HEK293 (cell line): ENCODE results near the gene ANKRD28.

Source experiments
- CTCF ChIA-PET: fragments of 350-600 bp; formaldehyde crosslinking; extraction: SDS; loops from one replicate; lab custom pipeline; 2021; ENCODE audit warnings: antibody characterized with exemption; lab: Yijun Ruan, JAX
- POLR2A ChIA-PET: fragments of 300-600 bp; formaldehyde crosslinking; extraction: SDS; loops from one replicate; lab custom pipeline; 2020; ENCODE audit warnings: antibody characterized with exemption, inconsistent platforms; lab: Yijun Ruan, JAX
- H3K27ac ChIP-seq: fragments of 200-500 bp; sonication (Bioruptor generic); 2 replicates; pipeline ENCODE4 v1.5.1; 2014; ENCODE audit warnings: low read depth, low read length, control low read depth, inconsistent platforms; ENCODE audit errors: extremely low read depth
- H3K36me3 ChIP-seq, 2 experiments: fragments of 200-500 bp in 1 of 2; sonication (Bioruptor generic) in 1 of 2; 1 replicate in 1 of 2; 2 replicates in 1 of 2; pipeline ENCODE4 v1.5.1; 2014 to 2017; ENCODE audit warnings: inconsistent platforms in 2 of 2, low read length in 2 of 2; ENCODE audit not compliant: control insufficient read depth in 2 of 2, insufficient read depth in 1 of 2
- H3K4me1 ChIP-seq: fragments of 200-500 bp; sonication (Bioruptor generic); 2 replicates; pipeline ENCODE4 v1.5.1; 2014; ENCODE audit warnings: mild to moderate bottlenecking, low read length, inconsistent platforms; ENCODE audit not compliant: control insufficient read depth, insufficient read depth
- H3K4me3 ChIP-seq: 2 replicates; pipeline ENCODE4 v1.5.1; 2011; ENCODE audit warnings: low read depth, mild to moderate bottlenecking, control low read depth, low read length, moderate library complexity
- H3K9me3 ChIP-seq: fragments of 200-500 bp; sonication (Bioruptor generic); 2 replicates; pipeline ENCODE4 v1.5.1; 2014; ENCODE audit warnings: low read depth, low read length, inconsistent platforms; ENCODE audit not compliant: control insufficient read depth, insufficient read depth
- FEZF1 ChIP-seq: fragments of 450-650 bp; formaldehyde crosslinking; IDR thresholded peaks from 2 replicates; pipeline ENCODE4 v1.5.1; 2016; ENCODE audit warnings: missing biosample characterization, missing genetic modification characterization
- GFI1B ChIP-seq: fragments of 450-650 bp; formaldehyde crosslinking; IDR thresholded peaks from 2 replicates; pipeline ENCODE4 v1.5.1; 2016; ENCODE audit warnings: missing biosample characterization, missing genetic modification characterization
- GLI2 ChIP-seq: fragments of 450-650 bp; formaldehyde crosslinking; IDR thresholded peaks from 2 replicates; pipeline ENCODE4; 2017; ENCODE audit warnings: missing biosample characterization, missing genetic modification characterization, low read depth, borderline replicate concordance
- IKZF3 ChIP-seq: fragments of 450-650 bp; IDR thresholded peaks from 2 replicates; pipeline ENCODE4 v1.5.0; 2018; ENCODE audit warnings: missing biosample characterization, mild to moderate bottlenecking, missing genetic modification characterization, moderate library complexity
- KLF8 ChIP-seq: fragments of 450-650 bp; formaldehyde crosslinking; IDR thresholded peaks from 2 replicates; pipeline ENCODE4 v1.5.1; 2016; ENCODE audit warnings: missing biosample characterization, missing genetic modification characterization
- KLF9 ChIP-seq: fragments of 450-650 bp; formaldehyde crosslinking; IDR thresholded peaks from 2 replicates; pipeline ENCODE4 v1.5.1; 2016; ENCODE audit warnings: missing biosample characterization, missing genetic modification characterization, low read depth
- PRDM1 ChIP-seq: fragments of 450-650 bp; formaldehyde crosslinking; IDR thresholded peaks from 2 replicates; pipeline ENCODE4; 2016; ENCODE audit warnings: missing biosample characterization, missing genetic modification characterization
- SCRT2 ChIP-seq: fragments of 450-650 bp; formaldehyde crosslinking; IDR thresholded peaks from 2 replicates; pipeline ENCODE4 v1.5.1; 2016; ENCODE audit warnings: missing biosample characterization, missing genetic modification characterization
- TCF7L2 ChIP-seq: IDR thresholded peaks from 2 replicates; pipeline ENCODE4 v1.6.1; 2011; ENCODE audit warnings: low read depth, mild to moderate bottlenecking, inconsistent platforms, low read length, moderate library complexity, borderline replicate concordance
- ZBTB17 ChIP-seq: fragments of 450-650 bp; formaldehyde crosslinking; IDR thresholded peaks from 2 replicates; pipeline ENCODE4 v1.5.1; 2016; ENCODE audit warnings: missing biosample characterization, missing genetic modification characterization
- ZBTB20 ChIP-seq: fragments of 450-650 bp; formaldehyde crosslinking; IDR thresholded peaks from 2 replicates; pipeline ENCODE4 v1.5.1; 2016; ENCODE audit warnings: missing biosample characterization, missing genetic modification characterization
- ZNF211 ChIP-seq: fragments of 450-650 bp; formaldehyde crosslinking; IDR thresholded peaks from 2 replicates; pipeline ENCODE4 v1.5.1; 2016; ENCODE audit warnings: low read depth, missing biosample characterization, missing genetic modification characterization
- ZNF23 ChIP-seq: fragments of 450-650 bp; formaldehyde crosslinking; IDR thresholded peaks from 2 replicates; pipeline ENCODE4 v1.5.1; 2016; ENCODE audit warnings: missing biosample characterization, missing genetic modification characterization, borderline replicate concordance
- ZNF292 ChIP-seq: fragments of 450-650 bp; formaldehyde crosslinking; IDR thresholded peaks from 2 replicates; pipeline ENCODE4 v1.5.1; 2016; ENCODE audit warnings: low read depth, missing biosample characterization, missing genetic modification characterization, borderline replicate concordance
- ZNF366 ChIP-seq: fragments of 450-650 bp; formaldehyde crosslinking; conservative IDR thresholded peaks from 2 replicates; pipeline ENCODE4 v1.5.1; 2016; ENCODE audit warnings: missing biosample characterization, missing genetic modification characterization
- ZNF621 ChIP-seq: fragments of 450-650 bp; formaldehyde crosslinking; IDR thresholded peaks from 2 replicates; pipeline ENCODE4 v1.5.1; 2017; ENCODE audit warnings: missing biosample characterization, missing genetic modification characterization
- ZSCAN23 ChIP-seq: fragments of 450-650 bp; formaldehyde crosslinking; IDR thresholded peaks from 2 replicates; pipeline ENCODE4 v1.5.1; 2016; ENCODE audit warnings: missing biosample characterization, missing genetic modification characterization
- TF ChIP-seq, protein P1 (sequence below): fragments of 450-650 bp; formaldehyde crosslinking; IDR thresholded peaks from 2 replicates; pipeline ENCODE4 v1.5.1; 2016; ENCODE audit warnings: missing biosample characterization, missing genetic modification characterization
- TF ChIP-seq, protein P2 (sequence below): fragments of 450-650 bp; formaldehyde crosslinking; IDR thresholded peaks from 2 replicates; pipeline ENCODE4 v1.5.1; 2017; ENCODE audit warnings: missing biosample characterization, missing genetic modification characterization
- TF ChIP-seq, protein P3 (sequence below): fragments of 450-650 bp; formaldehyde crosslinking; IDR thresholded peaks from 2 replicates; pipeline ENCODE4 v1.5.1; 2016; ENCODE audit warnings: missing biosample characterization, missing genetic modification characterization
- TF ChIP-seq, protein P4 (sequence below): fragments of 450-650 bp; formaldehyde crosslinking; IDR thresholded peaks from 2 replicates; pipeline ENCODE4 v1.5.1; 2016; ENCODE audit warnings: missing biosample characterization, missing genetic modification characterization, borderline replicate concordance
- TF ChIP-seq, protein P5 (sequence below): fragments of 450-650 bp; formaldehyde crosslinking; IDR thresholded peaks from 2 replicates; pipeline ENCODE4 v1.5.1; 2016; ENCODE audit warnings: missing biosample characterization, missing genetic modification characterization

The ANKRD28 gene

DNA sequence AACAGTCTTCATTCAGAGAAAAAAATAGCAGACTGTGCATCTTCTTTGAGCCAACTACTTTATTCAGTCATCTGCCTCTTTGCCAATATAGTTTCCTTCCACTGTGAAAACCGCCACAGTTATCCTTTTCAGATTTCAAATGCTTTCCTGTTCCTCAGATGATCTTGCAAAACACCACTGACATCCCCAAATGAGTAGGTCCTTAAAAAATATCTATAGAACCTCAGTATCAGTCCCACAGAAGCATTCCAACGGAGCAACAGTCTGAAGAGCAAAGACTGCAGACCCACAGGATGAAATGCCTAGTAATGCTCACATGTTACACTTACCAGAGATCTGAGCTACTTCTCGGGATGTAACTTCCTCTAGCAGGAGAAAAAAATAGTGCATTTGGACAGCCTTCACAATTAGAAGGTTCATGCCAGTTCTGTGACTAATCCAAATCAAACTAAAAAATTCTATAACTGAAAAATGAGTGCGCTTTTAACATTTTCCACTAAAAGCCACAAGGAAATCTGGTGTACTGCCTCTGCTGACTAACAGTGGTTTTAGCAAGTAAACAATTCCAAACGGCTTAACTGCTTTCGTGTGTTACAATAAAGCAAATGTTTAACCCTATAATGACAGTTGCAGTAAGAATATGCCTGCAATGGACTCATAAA is at the start of gene ANKRD28:
Gene ANKRD28 (minus strand): TSS at position 338 of the 662 bp plus-strand sequence. CDS start 1,458 bp downstream, outside the sequence.
- H3K9me3 ChIP-seq = no peaks in the 10 kb centered on the region
- CTCF ChIA-PET = interaction anchor here (0.6 to 1.5 kb wide), 3 partner anchors 13 to 250 kb away, joined by 3 to 5 read pairs (median 4); no protein-coding TSS in a partner anchor
- no peaks in the 10 kb centered on the region for H3K36me3 ChIP-seq
- H3K4me1 ChIP-seq = peaks cover 35% of the 10 kb centered on the region
- TF ChIP-seq GFI1B (tag by site-specific recombination) (no peak), ZSCAN23 (tag by site-specific recombination) (no peak), ZNF292 (tag by site-specific recombination) (no peak), FEZF1 (peak; percentile 68), PRDM1 (peak; percentile 46), TCF7L2 (peak; percentile 32; the same call in 1 of the 2 replicates), ZBTB20 (tag by site-specific recombination) (0 out of 2 replicates have a peak, but pooled peaks have one; percentile 7), ZBTB17 (tag by site-specific recombination) (peak; percentile 54), IKZF3 (tag by site-specific recombination) (0 out of 2 replicates have a peak, but pooled peaks have one; percentile 26), ZNF366 (0 out of 2 replicates have a peak, but pooled peaks have one; percentile 5), SCRT2 (tag by site-specific recombination) (peak; percentile 86), KLF8 (0 out of 2 replicates have a peak, but pooled peaks have one; percentile 4)
- TF ChIP-seq, protein P1, sequence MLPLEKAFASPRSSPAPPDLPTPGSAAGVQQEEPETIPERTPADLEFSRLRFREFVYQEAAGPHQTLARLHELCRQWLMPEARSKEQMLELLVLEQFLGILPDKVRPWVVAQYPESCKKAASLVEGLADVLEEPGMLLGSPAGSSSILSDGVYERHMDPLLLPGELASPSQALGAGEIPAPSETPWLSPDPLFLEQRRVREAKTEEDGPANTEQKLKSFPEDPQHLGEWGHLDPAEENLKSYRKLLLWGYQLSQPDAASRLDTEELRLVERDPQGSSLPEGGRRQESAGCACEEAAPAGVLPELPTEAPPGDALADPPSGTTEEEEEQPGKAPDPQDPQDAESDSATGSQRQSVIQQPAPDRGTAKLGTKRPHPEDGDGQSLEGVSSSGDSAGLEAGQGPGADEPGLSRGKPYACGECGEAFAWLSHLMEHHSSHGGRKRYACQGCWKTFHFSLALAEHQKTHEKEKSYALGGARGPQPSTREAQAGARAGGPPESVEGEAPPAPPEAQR (tag by site-specific recombination) = no peak
- TF ChIP-seq, protein P2, sequence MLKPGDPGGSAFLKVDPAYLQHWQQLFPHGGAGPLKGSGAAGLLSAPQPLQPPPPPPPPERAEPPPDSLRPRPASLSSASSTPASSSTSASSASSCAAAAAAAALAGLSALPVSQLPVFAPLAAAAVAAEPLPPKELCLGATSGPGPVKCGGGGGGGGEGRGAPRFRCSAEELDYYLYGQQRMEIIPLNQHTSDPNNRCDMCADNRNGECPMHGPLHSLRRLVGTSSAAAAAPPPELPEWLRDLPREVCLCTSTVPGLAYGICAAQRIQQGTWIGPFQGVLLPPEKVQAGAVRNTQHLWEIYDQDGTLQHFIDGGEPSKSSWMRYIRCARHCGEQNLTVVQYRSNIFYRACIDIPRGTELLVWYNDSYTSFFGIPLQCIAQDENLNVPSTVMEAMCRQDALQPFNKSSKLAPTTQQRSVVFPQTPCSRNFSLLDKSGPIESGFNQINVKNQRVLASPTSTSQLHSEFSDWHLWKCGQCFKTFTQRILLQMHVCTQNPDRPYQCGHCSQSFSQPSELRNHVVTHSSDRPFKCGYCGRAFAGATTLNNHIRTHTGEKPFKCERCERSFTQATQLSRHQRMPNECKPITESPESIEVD = peak; percentile 96
- TF ChIP-seq, protein P3, sequence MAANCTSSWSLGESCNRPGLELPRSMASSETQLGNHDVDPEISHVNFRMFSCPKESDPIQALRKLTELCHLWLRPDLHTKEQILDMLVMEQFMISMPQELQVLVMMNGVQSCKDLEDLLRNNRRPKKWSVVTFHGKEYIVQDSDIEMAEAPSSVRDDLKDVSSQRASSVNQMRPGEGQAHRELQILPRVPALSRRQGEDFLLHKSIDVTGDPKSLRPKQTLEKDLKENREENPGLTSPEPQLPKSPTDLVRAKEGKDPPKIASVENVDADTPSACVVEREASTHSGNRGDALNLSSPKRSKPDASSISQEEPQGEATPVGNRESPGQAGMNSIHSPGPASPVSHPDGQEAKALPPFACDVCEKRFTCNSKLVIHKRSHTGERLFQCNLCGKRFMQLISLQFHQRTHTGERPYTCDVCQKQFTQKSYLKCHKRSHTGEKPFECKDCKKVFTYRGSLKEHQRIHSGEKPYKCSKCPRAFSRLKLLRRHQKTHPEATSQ = no peak
- TF ChIP-seq, protein P4, sequence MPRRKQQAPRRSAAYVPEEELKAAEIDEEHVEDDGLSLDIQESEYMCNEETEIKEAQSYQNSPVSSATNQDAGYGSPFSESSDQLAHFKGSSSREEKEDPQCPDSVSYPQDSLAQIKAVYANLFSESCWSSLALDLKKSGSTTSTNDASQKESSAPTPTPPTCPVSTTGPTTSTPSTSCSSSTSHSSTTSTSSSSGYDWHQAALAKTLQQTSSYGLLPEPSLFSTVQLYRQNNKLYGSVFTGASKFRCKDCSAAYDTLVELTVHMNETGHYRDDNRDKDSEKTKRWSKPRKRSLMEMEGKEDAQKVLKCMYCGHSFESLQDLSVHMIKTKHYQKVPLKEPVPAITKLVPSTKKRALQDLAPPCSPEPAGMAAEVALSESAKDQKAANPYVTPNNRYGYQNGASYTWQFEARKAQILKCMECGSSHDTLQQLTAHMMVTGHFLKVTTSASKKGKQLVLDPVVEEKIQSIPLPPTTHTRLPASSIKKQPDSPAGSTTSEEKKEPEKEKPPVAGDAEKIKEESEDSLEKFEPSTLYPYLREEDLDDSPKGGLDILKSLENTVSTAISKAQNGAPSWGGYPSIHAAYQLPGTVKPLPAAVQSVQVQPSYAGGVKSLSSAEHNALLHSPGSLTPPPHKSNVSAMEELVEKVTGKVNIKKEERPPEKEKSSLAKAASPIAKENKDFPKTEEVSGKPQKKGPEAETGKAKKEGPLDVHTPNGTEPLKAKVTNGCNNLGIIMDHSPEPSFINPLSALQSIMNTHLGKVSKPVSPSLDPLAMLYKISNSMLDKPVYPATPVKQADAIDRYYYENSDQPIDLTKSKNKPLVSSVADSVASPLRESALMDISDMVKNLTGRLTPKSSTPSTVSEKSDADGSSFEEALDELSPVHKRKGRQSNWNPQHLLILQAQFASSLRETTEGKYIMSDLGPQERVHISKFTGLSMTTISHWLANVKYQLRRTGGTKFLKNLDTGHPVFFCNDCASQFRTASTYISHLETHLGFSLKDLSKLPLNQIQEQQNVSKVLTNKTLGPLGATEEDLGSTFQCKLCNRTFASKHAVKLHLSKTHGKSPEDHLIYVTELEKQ = no peak
- TF ChIP-seq, all 188 proteins: peak for 10
- peak within 1 kb of the TSS; percentile 35 for H3K27ac ChIP-seq
- H3K4me3 ChIP-seq = peak within 1 kb of the TSS; percentile 0
- POLR2A ChIA-PET = interaction anchor here (0.7 to 2.2 kb wide), 4 partner anchors 96 to 209 kb away, joined by 3 to 17 read pairs (median 4); partner anchors contain the start of genes BTD and HACL1

DNA sequence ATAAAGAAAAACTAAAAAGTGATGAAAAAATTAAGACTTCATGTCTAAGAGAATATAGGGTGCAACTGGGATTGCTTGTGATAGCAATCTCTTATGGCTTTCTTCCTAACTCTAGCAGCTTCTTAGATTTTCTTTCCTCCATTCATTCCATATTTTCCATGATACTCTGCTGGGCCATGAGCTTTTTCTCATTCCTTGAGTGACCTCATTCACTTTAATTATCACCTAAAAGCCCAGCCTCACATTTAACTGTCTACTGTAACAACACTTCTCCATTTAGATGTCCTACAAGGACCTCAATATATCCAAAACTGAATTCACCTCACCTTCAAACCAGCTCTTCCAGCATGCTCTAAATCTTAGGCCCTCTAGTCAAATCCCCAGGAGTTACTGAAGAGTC is 49.5 kb upstream of the ANKRD28 start:
- Histone ChIP-seq H3K4me3 (no peak overlapping the region), H3K9me3 (no peaks in the 10 kb centered on the region), H3K36me3 (no peaks in the 10 kb centered on the region; a peak in 1 of 3 replicates), H3K27ac (no peak overlapping the region), H3K4me1 (peaks cover 2% of the 10 kb centered on the region; the same call in 1 of the 2 replicates)
- ChIA-PET POLR2A (no interaction called here), CTCF (no interaction called here)
- TF ChIP-seq ZNF23 (no peak), KLF9 (no peak), ZNF621 (no peak), ZNF211 (tag by site-specific recombination) (no peak), GLI2 (tag by site-specific recombination) (no peak)
- TF ChIP-seq, protein P5, sequence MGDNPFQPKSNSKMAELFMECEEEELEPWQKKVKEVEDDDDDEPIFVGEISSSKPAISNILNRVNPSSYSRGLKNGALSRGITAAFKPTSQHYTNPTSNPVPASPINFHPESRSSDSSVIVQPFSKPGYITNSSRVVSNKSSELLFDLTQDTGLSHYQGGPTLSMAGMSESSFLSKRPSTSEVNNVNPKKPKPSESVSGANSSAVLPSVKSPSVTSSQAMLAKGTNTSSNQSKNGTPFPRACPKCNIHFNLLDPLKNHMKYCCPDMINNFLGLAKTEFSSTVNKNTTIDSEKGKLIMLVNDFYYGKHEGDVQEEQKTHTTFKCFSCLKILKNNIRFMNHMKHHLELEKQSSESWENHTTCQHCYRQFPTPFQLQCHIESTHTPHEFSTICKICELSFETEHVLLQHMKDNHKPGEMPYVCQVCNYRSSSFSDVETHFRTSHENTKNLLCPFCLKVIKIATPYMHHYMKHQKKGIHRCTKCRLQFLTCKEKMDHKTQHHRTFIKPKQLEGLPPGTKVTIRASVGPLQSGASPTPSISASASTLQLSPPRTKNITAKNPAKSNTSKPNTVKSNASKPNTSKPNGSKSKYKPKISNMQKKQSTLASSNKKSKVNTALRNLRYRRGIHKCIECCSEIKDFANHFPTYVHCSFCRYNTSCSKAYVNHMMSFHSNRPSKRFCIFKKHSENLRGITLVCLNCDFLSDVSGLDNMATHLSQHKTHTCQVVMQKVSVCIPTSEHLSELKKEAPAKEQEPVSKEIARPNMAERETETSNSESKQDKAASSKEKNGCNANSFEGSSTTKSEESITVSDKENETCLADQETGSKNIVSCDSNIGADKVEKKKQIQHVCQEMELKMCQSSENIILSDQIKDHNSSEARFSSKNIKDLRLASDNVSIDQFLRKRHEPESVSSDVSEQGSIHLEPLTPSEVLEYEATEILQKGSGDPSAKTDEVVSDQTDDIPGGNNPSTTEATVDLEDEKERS (tag by site-specific recombination) = no peak
